H4 (cell line): ENCODE data around the gene GTF3C1. TPM values are rescaled to one million over a fixed set of nuclear protein-coding genes. Genes with fewer than 3 reads are reported as not detected.

Experiments
- DNase-seq: peaks from one replicate; pipeline ENCODE4 v3.0.0-alpha.2; 2015; ENCODE audit warnings: low spot score
- total RNA-seq: library from RNA; depleted of rRNA; stranded (reverse); fragments of >200 nt; shearing (Covaris generic); gene quantifications from 2 replicates; pipeline ENCODE4 v1.2.3, GENCODE V29; 2014

GTF3C1 gene
- total RNA-seq, 1 experiment from 2014 or later, result 32.2 TPM

- no peak for DNase-seq
Measured at GRCh38 chr16:27520982-27521673, 28.6 kb downstream of the GTF3C1 start.

GRCh38 chr16:27518226-27518625, 31.5 kb downstream of the GTF3C1 start:
- no peak for DNase-seq

- no peak for DNase-seq
Measured at GRCh38 chr16:27517664-27518063, 32.0 kb downstream of the GTF3C1 start.

- no peak for DNase-seq
Measured at GRCh38 chr16:27516365-27516764, 33.3 kb downstream of the GTF3C1 start.

GRCh38 chr16:27515874-27516353, 33.8 kb downstream of the GTF3C1 start:
- peak; percentile 27 for DNase-seq

GRCh38 chr16:27514806-27515205, 34.9 kb downstream of the GTF3C1 start:
- no peak for DNase-seq

GRCh38 chr16:27511657-27512448, 37.9 kb downstream of the GTF3C1 start:
- no peak for DNase-seq

GRCh38 chr16:27508476-27508875, 41.2 kb downstream of the GTF3C1 start:
- no peak for DNase-seq

GRCh38 chr16:27506771-27507170, 42.9 kb downstream of the GTF3C1 start:
- DNase-seq, result no peak

GRCh38 chr16:27505297-27506236, 44.1 kb downstream of the GTF3C1 start:
- DNase-seq, result no peak

- DNase-seq, result no peak
Measured at GRCh38 chr16:27503662-27504061, 46.1 kb downstream of the GTF3C1 start.

- no peak for DNase-seq
Measured at GRCh38 chr16:27500801-27501200, 48.9 kb downstream of the GTF3C1 start.

GRCh38 chr16:27499659-27500055, 50.1 kb downstream of the GTF3C1 start:
- DNase-seq, result no peak

- no peak for DNase-seq
Measured at GRCh38 chr16:27498916-27499658, 50.6 kb downstream of the GTF3C1 start.

GRCh38 chr16:27498031-27498825, 51.5 kb downstream of the GTF3C1 start:
- DNase-seq, result no peak

- DNase-seq, result no peak
Measured at GRCh38 chr16:27495191-27495590, 54.5 kb downstream of the GTF3C1 start.

- DNase-seq, result no peak
Measured at GRCh38 chr16:27492588-27492979, 57.1 kb downstream of the GTF3C1 start.

- no peak for DNase-seq
Measured at GRCh38 chr16:27491894-27492587, 57.7 kb downstream of the GTF3C1 start.

GRCh38 chr16:27489906-27490305, 59.8 kb downstream of the GTF3C1 start:
- DNase-seq, result no peak

- no peak for DNase-seq
Measured at GRCh38 chr16:27489421-27489820, 60.3 kb downstream of the GTF3C1 start.
